H9 (cell line): ENCODE data around the gene ZNF546. TPM values are rescaled to one million over a fixed set of nuclear protein-coding genes. Genes with fewer than 3 reads are reported as not detected.
A peak's percentile ranks its signal among the peaks of the same experiment; 100 is the strongest.
"Not testable (repeated sequence)": the region's sequence is repeated elsewhere in the genome, so short reads cannot be mapped to it uniquely, and the experiment has no call there.

Source experiments
- DNase-seq: peaks from one replicate; pipeline ENCODE4 v3.0.0-alpha.2; 2017
- H2AFZ ChIP-seq: one replicate; pipeline ENCODE4 v1.6.1; 2013; ENCODE audit warnings: mild to moderate bottlenecking, low read length, control low read depth, moderate library complexity
- H2AK5ac ChIP-seq: 2 replicates; pipeline ENCODE4 v1.6.1; 2013; ENCODE audit warnings: low read length, control low read depth, mixed read lengths; ENCODE audit not compliant: insufficient read length
- H2BK120ac ChIP-seq: one replicate; pipeline ENCODE4 v1.6.1; 2013; ENCODE audit warnings: low read depth, mild to moderate bottlenecking, low read length, control low read depth, inconsistent platforms; ENCODE audit not compliant: poor library complexity, severe bottlenecking
- H2BK12ac ChIP-seq: 2 replicates; pipeline ENCODE4 v1.6.1; 2013; ENCODE audit warnings: low read length, control low read depth, mixed read lengths, low read depth; ENCODE audit not compliant: insufficient read length
- H2BK15ac ChIP-seq: 2 replicates; pipeline ENCODE4 v1.6.1; 2013; ENCODE audit warnings: low read depth, low read length, control low read depth
- H2BK20ac ChIP-seq: one replicate; pipeline ENCODE4 v1.6.1; 2013; ENCODE audit warnings: low read depth, mild to moderate bottlenecking, low read length, control low read depth, inconsistent platforms; ENCODE audit not compliant: poor library complexity, severe bottlenecking
- H2BK5ac ChIP-seq: 2 replicates; pipeline ENCODE4 v1.6.1; 2013; ENCODE audit warnings: low read length, control low read depth, mixed read lengths; ENCODE audit not compliant: insufficient read length
- H3K14ac ChIP-seq: 2 replicates; pipeline ENCODE4 v1.6.1; 2013; ENCODE audit warnings: low read length, control low read depth; ENCODE audit not compliant: insufficient read depth
- H3K18ac ChIP-seq: 2 replicates; pipeline ENCODE4 v1.6.1; 2013; ENCODE audit warnings: low read depth, mild to moderate bottlenecking, mixed read lengths, low read length, control low read depth; ENCODE audit not compliant: insufficient read length
- H3K23ac ChIP-seq: 2 replicates; pipeline ENCODE4 v1.6.1; 2013; ENCODE audit warnings: low read length, control low read depth, mixed read lengths, low read depth; ENCODE audit not compliant: insufficient read length
- H3K23me2 ChIP-seq: 2 replicates; pipeline ENCODE4 v1.6.1; 2013; ENCODE audit warnings: low read depth, mild to moderate bottlenecking, mixed read lengths, low read length, control low read depth; ENCODE audit not compliant: insufficient read length, poor library complexity, severe bottlenecking
- H3K27ac ChIP-seq: 2 replicates; pipeline ENCODE4 v1.5.1; 2013; ENCODE audit warnings: low read length, control low read depth, mixed read lengths, low read depth; ENCODE audit not compliant: insufficient read length
- H3K27me3 ChIP-seq: 2 replicates; pipeline ENCODE4 v1.6.1; 2013; ENCODE audit warnings: low read length, control low read depth, inconsistent platforms; ENCODE audit not compliant: insufficient read depth
- H3K4ac ChIP-seq: 2 replicates; pipeline ENCODE4 v1.6.1; 2013; ENCODE audit warnings: low read depth, mild to moderate bottlenecking, control low read depth, inconsistent platforms, low read length, moderate library complexity
- H3K4me1 ChIP-seq: 2 replicates; pipeline ENCODE4 v1.6.1; 2013; ENCODE audit warnings: low read length, control low read depth, inconsistent platforms; ENCODE audit not compliant: insufficient read depth
- H3K4me2 ChIP-seq: 2 replicates; pipeline ENCODE4 v1.6.1; 2013; ENCODE audit warnings: low read length, control low read depth, mixed read lengths; ENCODE audit not compliant: insufficient read length, insufficient read depth
- H3K56ac ChIP-seq: 2 replicates; pipeline ENCODE4 v1.6.1; 2013; ENCODE audit warnings: low read depth, mild to moderate bottlenecking, mixed read lengths, low read length, control low read depth; ENCODE audit not compliant: insufficient read length
- H3K79me1 ChIP-seq: 2 replicates; pipeline ENCODE4 v1.6.1; 2013; ENCODE audit warnings: low read depth, mild to moderate bottlenecking, moderate library complexity, low read length, control low read depth, inconsistent platforms; ENCODE audit not compliant: insufficient read depth, poor library complexity, severe bottlenecking
- H3K79me2 ChIP-seq: 2 replicates; pipeline ENCODE4 v1.6.1; 2013; ENCODE audit warnings: low read length, control low read depth, inconsistent platforms; ENCODE audit not compliant: insufficient read depth
- H3K9ac ChIP-seq: 2 replicates; pipeline ENCODE4 v1.6.1; 2013; ENCODE audit warnings: low read length, control low read depth, mixed read lengths; ENCODE audit not compliant: insufficient read length; ENCODE audit errors: extremely low read depth
- H3K9me3 ChIP-seq: one replicate; pipeline ENCODE4 v1.6.1; 2013; ENCODE audit warnings: low read depth, low read length, inconsistent platforms; ENCODE audit not compliant: control insufficient read depth
- H3T11ph ChIP-seq: one replicate; pipeline ENCODE4 v1.6.1; 2013; ENCODE audit warnings: mild to moderate bottlenecking, low read length, control low read depth, inconsistent platforms
- H4K20me1 ChIP-seq: one replicate; pipeline ENCODE4 v1.6.1; 2013; ENCODE audit not compliant: control insufficient read depth, insufficient read length, insufficient read depth
- H4K5ac ChIP-seq: 2 replicates; pipeline ENCODE4 v1.6.1; 2013; ENCODE audit warnings: low read depth, mild to moderate bottlenecking, mixed read lengths, low read length, control low read depth; ENCODE audit not compliant: insufficient read length
- H4K8ac ChIP-seq: replicated peaks from 2 replicates; pipeline ENCODE4 v1.6.1; 2013; ENCODE audit warnings: low read length, control low read depth, mixed read lengths, low read depth; ENCODE audit not compliant: insufficient read length
- H4K91ac ChIP-seq: 2 replicates; pipeline ENCODE4 v1.6.1; 2013; ENCODE audit warnings: low read depth, mild to moderate bottlenecking, moderate library complexity, mixed read lengths, low read length, control low read depth; ENCODE audit not compliant: insufficient read length
- H3K27ac Mint-ChIP-seq, 3 experiments: 2 replicates in 2 of 3; 3 replicates in 1 of 3; pipeline ENCODE4 v1.8.0; 2020 to 2021; ENCODE audit warnings: mixed read lengths in 3 of 3, mild to moderate bottlenecking in 1 of 3, moderate library complexity in 1 of 3
- H3K27me3 Mint-ChIP-seq: 2 replicates; pipeline ENCODE4 v1.8.0; 2021; ENCODE audit warnings: low read depth, mild to moderate bottlenecking, moderate library complexity, mixed read lengths
- H3K36me3 Mint-ChIP-seq, 3 experiments: 2 replicates in 2 of 3; 3 replicates in 1 of 3; pipeline ENCODE4 v1.8.0; 2020 to 2021; ENCODE audit warnings: low read depth in 3 of 3, mixed read lengths in 3 of 3; ENCODE audit not compliant: insufficient read depth in 1 of 3
- H3K4me1 Mint-ChIP-seq, 2 experiments: 2 replicates each; pipeline ENCODE4 v1.8.0; 2020; ENCODE audit warnings: mixed read lengths in 2 of 2
- H3K4me3 Mint-ChIP-seq, 2 experiments: 2 replicates in 1 of 2; 3 replicates in 1 of 2; pipeline ENCODE4 v1.8.0; 2020 to 2021; ENCODE audit warnings: mild to moderate bottlenecking in 2 of 2, mixed read lengths in 2 of 2, moderate library complexity in 1 of 2
- H3K9me3 Mint-ChIP-seq, 2 experiments: 2 replicates in 1 of 2; 3 replicates in 1 of 2; pipeline ENCODE4 v1.8.0; 2020; ENCODE audit warnings: mild to moderate bottlenecking in 2 of 2, mixed read lengths in 2 of 2, moderate library complexity in 1 of 2
- CTCF ChIP-seq: fragments of 200-600 bp; sonication (generic); conservative IDR thresholded peaks from 3 replicates; pipeline ENCODE4 v1.8.0; 2021; ENCODE audit warnings: antibody characterized with exemption, mild to moderate bottlenecking
- WGBS: extraction: QIAGEN DNeasy Blood & Tissue Kit; methylation state at CpG from one replicate; pipeline ENCODE4 v1.1.7; 2013; ENCODE audit warnings: missing lambda C conversion rate, low lambda C conversion rate, mixed read lengths; ENCODE audit not compliant: insufficient read length; ENCODE audit errors: extremely low coverage; 5-methylcytosine and 5-hydroxymethylcytosine counted together
- total RNA-seq: library from RNA; stranded (reverse); gene quantifications from 2 replicates; pipeline ENCODE4 v1.2.1, GENCODE V29; 2021

The ZNF546 gene
- total RNA-seq, 1 experiment from 2014 or later = 1.7 TPM

GRCh38 chr19:39953915-39954314 is 42.9 kb upstream of the ZNF546 start:
- H3K4me1 Mint-ChIP-seq = peaks cover 6 to 7% of the 10 kb centered on the region in 2 experiments
- Histone ChIP-seq H2BK12ac (no peak overlapping the region), H2AFZ (no peak overlapping the region), H2AK5ac (no peak overlapping the region), H3K56ac (no peak overlapping the region), H3K23me2 (no peaks in the 10 kb centered on the region), H3K18ac (no peak overlapping the region), H4K91ac (no peak overlapping the region), H2BK15ac (no peak overlapping the region), H4K8ac (no peak overlapping the region), H3K4me2 (no peak overlapping the region), H4K5ac (no peak overlapping the region), H3K79me1 (no peaks in the 10 kb centered on the region), H2BK20ac (no peak overlapping the region), H3K4me1 (no peaks in the 10 kb centered on the region; the same call in 1 of the 2 replicates), H3K4ac (no peak overlapping the region), H2BK5ac (no peak overlapping the region), H3K9me3 (no peaks in the 10 kb centered on the region), H3T11ph (no peak overlapping the region), H3K27me3 (no peaks in the 10 kb centered on the region), H3K14ac (no peak overlapping the region), H3K9ac (no peak overlapping the region), H3K23ac (no peak overlapping the region), H2BK120ac (no peak overlapping the region), H3K27ac (no peak overlapping the region), H3K79me2 (no peaks in the 10 kb centered on the region; the same call in 1 of the 2 replicates), H4K20me1 (no peaks in the 10 kb centered on the region)
- DNase-seq = no peak
- no CpG with 5 or more reads among the region's 7 CpGs for WGBS
- no peaks in the 10 kb centered on the region for H3K27me3 Mint-ChIP-seq
- no peak overlapping the region for H3K27ac Mint-ChIP-seq
- H3K4me3 Mint-ChIP-seq = no peak overlapping the region
- H3K36me3 Mint-ChIP-seq = no peaks in the 10 kb centered on the region
- TF ChIP-seq CTCF = no peak
- 0 out of 5 replicates have a peak, but pooled peaks cover 0 to 2% of the 10 kb centered on the region in 2 experiments for H3K9me3 Mint-ChIP-seq

- H3K4me1 ChIP-seq, H2BK5ac ChIP-seq, H3K27me3 Mint-ChIP-seq, H3K79me2 ChIP-seq, H3K36me3 Mint-ChIP-seq, H4K5ac ChIP-seq, H4K20me1 ChIP-seq, H3K23me2 ChIP-seq, H4K8ac ChIP-seq, H3K23ac ChIP-seq, H3K27me3 ChIP-seq, H2AFZ ChIP-seq, H2BK20ac ChIP-seq, H3K79me1 ChIP-seq, H3K4me3 Mint-ChIP-seq, H2AK5ac ChIP-seq, H3K4me2 ChIP-seq, H3K56ac ChIP-seq, H3K9ac ChIP-seq, H2BK15ac ChIP-seq, H3K27ac ChIP-seq, H2BK12ac ChIP-seq, H3K14ac ChIP-seq, H3K4ac ChIP-seq, H3K27ac Mint-ChIP-seq, H3K9me3 Mint-ChIP-seq, H2BK120ac ChIP-seq, H3T11ph ChIP-seq, H3K9me3 ChIP-seq, H4K91ac ChIP-seq, H3K18ac ChIP-seq: not testable (repeated sequence)
- DNase-seq = peak; percentile 43
- WGBS = no CpG with 5 or more reads among the region's 5 CpGs
- peaks cover 25 to 26% of the 10 kb centered on the region in 2 experiments for H3K4me1 Mint-ChIP-seq
Measured at GRCh38 chr19:39957886-39958285, 39.0 kb upstream of the ZNF546 start.
